Endothelial cell of umbilical vein (primary cell): ENCODE measurements around the gene COA7. TPM values are rescaled to one million over a fixed set of nuclear protein-coding genes. Genes with fewer than 3 reads are reported as not detected.

Experiments used
- BruUV-seq: library from RNA; stranded (reverse); fragments of 400-500 nt; replicated peaks from 2 replicates; lab custom pipeline; 2021; lab: Mats Ljungman, UMichigan
- CTCF ChIA-PET: fragments of 300-600, 350-600 bp; sonication (Branson Sonifier 250); formaldehyde crosslinking; loops from one replicate; lab custom pipeline; 2021; ENCODE audit warnings: antibody characterized with exemption, inconsistent platforms; lab: Charles Lee
- POLR2A ChIA-PET: fragments of 300-600, 350-600 bp; sonication (Branson Sonifier 250); formaldehyde crosslinking; loops from one replicate; lab custom pipeline; 2021; ENCODE audit warnings: antibody characterized with exemption, inconsistent platforms; lab: Charles Lee
- DNase-seq: peaks from one replicate; pipeline ENCODE4 v3.0.0-alpha.2; 2011; ENCODE audit warnings: low read depth, low spot score
- FAIRE-seq: peaks from 2 replicates; lab custom pipeline; 2011; peaks lifted over from hg19 to GRCh38; lab: Jason Lieb, UNC
- H2AFZ ChIP-seq: 2 replicates; pipeline ENCODE4 v1.6.0; 2012; ENCODE audit warnings: low read depth, low read length, control low read depth, inconsistent platforms
- H3K27ac ChIP-seq: 2 replicates; pipeline ENCODE4 v1.5.1; 2011; ENCODE audit warnings: low read depth, mild to moderate bottlenecking, control low read depth, low read length, moderate library complexity; ENCODE audit not compliant: insufficient read depth
- H3K27me3 ChIP-seq, 2 experiments: 2 replicates each; pipeline versions ENCODE4 v1.6.0 to v1.6.1; 2011; ENCODE audit warnings: low read length in 2 of 2, mixed read lengths in 1 of 2; ENCODE audit not compliant: control insufficient read depth in 2 of 2, insufficient read depth in 2 of 2
- H3K36me3 ChIP-seq, 2 experiments: 2 replicates in 1 of 2; 3 replicates in 1 of 2; pipeline ENCODE4 v1.5.1; 2011; ENCODE audit warnings: low read length in 2 of 2, mild to moderate bottlenecking in 1 of 2, moderate library complexity in 1 of 2; ENCODE audit not compliant: control insufficient read depth in 2 of 2, insufficient read depth in 2 of 2; ENCODE audit errors: extremely low read depth in 1 of 2
- H3K4me1 ChIP-seq: 3 replicates; pipeline ENCODE4 v1.5.1; 2011; ENCODE audit warnings: mild to moderate bottlenecking, low read length; ENCODE audit not compliant: control insufficient read depth, insufficient read depth; ENCODE audit errors: extremely low read depth
- H3K4me2 ChIP-seq: 2 replicates; pipeline ENCODE4 v1.6.1; 2011; ENCODE audit warnings: low read length, control low read depth, mixed read lengths; ENCODE audit not compliant: insufficient read depth
- H3K4me3 ChIP-seq, 3 experiments: fragments of 200-600 bp in 1 of 3; sonication (generic), shearing (Covaris generic) in 1 of 3; replicated peaks in 1 of 3; 2 replicates each; pipeline ENCODE4 v1.5.1; 2011 to 2016; ENCODE audit warnings: control low read depth in 3 of 3, low read length in 3 of 3, mild to moderate bottlenecking in 2 of 3, inconsistent platforms in 1 of 3, low read depth in 1 of 3, moderate library complexity in 1 of 3; ENCODE audit not compliant: insufficient read depth in 1 of 3
- H3K79me2 ChIP-seq: 2 replicates; pipeline ENCODE4 v1.6.0; 2012; ENCODE audit warnings: low read length, inconsistent platforms; ENCODE audit not compliant: control insufficient read depth, insufficient read depth
- H3K9ac ChIP-seq: replicated peaks from 2 replicates; pipeline ENCODE3; 2011; ENCODE audit warnings: low read length, control low read depth; ENCODE audit not compliant: insufficient read depth; ENCODE audit errors: extremely low read depth
- H3K9me1 ChIP-seq: replicated peaks from 3 replicates; pipeline ENCODE4 v1.6.0; 2011; ENCODE audit warnings: mild to moderate bottlenecking, low read length; ENCODE audit not compliant: control insufficient read depth, insufficient read depth; ENCODE audit errors: extremely low read depth
- H3K9me3 ChIP-seq: replicated peaks from 2 replicates; pipeline ENCODE4 v1.5.1; 2012; ENCODE audit warnings: low read length, inconsistent platforms; ENCODE audit not compliant: control insufficient read depth, insufficient read depth
- H4K20me1 ChIP-seq: replicated peaks from 2 replicates; pipeline ENCODE3; 2011; ENCODE audit warnings: mild to moderate bottlenecking, low read length; ENCODE audit not compliant: control insufficient read depth, insufficient read depth; ENCODE audit errors: extremely low read depth
- CTCF ChIP-seq, 2 donors: IDR thresholded peaks; 1 replicate in 1 of 2; 2 replicates in 1 of 2; pipeline ENCODE4 v1.5.1; 2011; ENCODE audit warnings: low read length in 2 of 2, mild to moderate bottlenecking in 2 of 2, moderate library complexity in 2 of 2, control low read depth in 1 of 2, inconsistent platforms in 1 of 2, low read depth in 1 of 2; ENCODE audit not compliant: insufficient read depth in 1 of 2; ENCODE audit errors: extremely low read depth in 1 of 2
- EZH2 ChIP-seq: IDR thresholded peaks from 2 replicates; pipeline ENCODE4 v1.6.1; 2012; ENCODE audit warnings: borderline replicate concordance, low read depth, mild to moderate bottlenecking, moderate library complexity, low read length, inconsistent platforms; ENCODE audit not compliant: severe bottlenecking
- FOS ChIP-seq: IDR thresholded peaks from 2 replicates; pipeline ENCODE4 v1.6.1; 2011; ENCODE audit warnings: mild to moderate bottlenecking, low read length, moderate library complexity, borderline replicate concordance; ENCODE audit not compliant: insufficient read depth
- GATA2 ChIP-seq: IDR thresholded peaks from 2 replicates; pipeline ENCODE4 v1.7.0; 2011; ENCODE audit warnings: low read depth, mild to moderate bottlenecking, moderate library complexity, mixed read lengths, low read length; ENCODE audit not compliant: insufficient read length, insufficient read depth
- JUN ChIP-seq: IDR thresholded peaks from 2 replicates; pipeline ENCODE4 v1.6.1; 2011; ENCODE audit warnings: borderline replicate concordance, low read depth; ENCODE audit not compliant: insufficient read length, insufficient read depth
- MAX ChIP-seq: IDR thresholded peaks from 2 replicates; pipeline ENCODE4 v1.6.1; 2011; ENCODE audit not compliant: insufficient read depth, insufficient read length
- MYC ChIP-seq: IDR thresholded peaks from one replicate; pipeline ENCODE4 v1.6.1; 2011; ENCODE audit warnings: mild to moderate bottlenecking, low read depth, low read length
- POLR2A ChIP-seq: IDR thresholded peaks from 2 replicates; pipeline ENCODE4 v1.6.1; 2012; ENCODE audit warnings: low read depth, mild to moderate bottlenecking, control low read depth, low read length
- POLR2AphosphoS5 ChIP-seq: IDR thresholded peaks from 2 replicates; pipeline ENCODE4 v1.6.1; 2012; ENCODE audit warnings: low read depth, mild to moderate bottlenecking, control low read depth, low read length, moderate library complexity; ENCODE audit not compliant: insufficient read depth
- dilution Hi-C: fragments of 300-500 bp; cut with MboI; formaldehyde crosslinking; loops from one replicate; pipeline ENCODE4 v1.15.0; 2019; ENCODE audit warnings: low sequenced_read_pairs; ENCODE audit not compliant: extremely low pct_ligation_motif_present
- intact Hi-C: fragments of 100-400 bp; cut with micrococcal nuclease; formaldehyde crosslinking; loops from one replicate; pipeline ENCODE4 v1.10.0; 2022
- polyA plus RNA-seq, 4 experiments: library from polyadenylated mRNA; depleted of rRNA in 3 of 4; stranded (reverse) in 3 of 4; unstranded in 1 of 4; fragments of >200 nt; gene quantifications; 2 replicates each; pipeline versions ENCODE4 v1.2.1 to v1.2.3, GENCODE V29; 2011 to 2012; ENCODE audit warnings: missing spikeins in 1 of 4
- total RNA-seq: library from RNA; stranded (reverse); gene quantifications from 2 replicates; pipeline ENCODE4 v1.2.3, GENCODE V29; 2021

COA7 gene
- total and polyA plus RNA-seq, 2 donors (not counting 3 experiments of a cell fraction or from before 2014, with no cell fraction given): 11.7 to 28.6 TPM

- Histone ChIP-seq H3K4me3 (no peak overlapping the region), H4K20me1 (no peaks in the 10 kb centered on the region), H3K4me1 (no peaks in the 10 kb centered on the region), H3K4me2 (no peak overlapping the region), H3K9ac (no peak overlapping the region), H3K27ac (no peak overlapping the region), H3K79me2 (no peaks in the 10 kb centered on the region), H2AFZ (no peak overlapping the region), H3K9me1 (no peaks in the 10 kb centered on the region), H3K9me3 (no peaks in the 10 kb centered on the region), H3K36me3 (no peaks in the 10 kb centered on the region), H3K27me3 (peaks cover 0 to 1% of the 10 kb centered on the region in 2 experiments)
- intact Hi-C loops (no loop called here), dilution Hi-C loops (no loop called here)
- BruUV-seq: no TSS peak
- DNase-seq (no peak), FAIRE-seq (no peak)
- CTCF ChIA-PET: interaction anchor here (1.7 kb wide), 1 partner anchor 11 kb away, joined by 4 read pairs; no protein-coding TSS in a partner anchor
- no peak for TF ChIP-seq EZH2
- TF ChIP-seq FOS: no peak
- no peak for TF ChIP-seq POLR2A
- no peak for TF ChIP-seq CTCF (IDR thresholded peaks at IDR 0.05; ENCODE audit: extremely low read depth in 1 of 2, insufficient read depth in 1 of 2, low read depth in 1 of 2, low read length in 2 of 2)
- no peak for TF ChIP-seq JUN
- no peak for TF ChIP-seq MAX
- no peak for TF ChIP-seq GATA2
- no peak for TF ChIP-seq MYC
- TF ChIP-seq POLR2AphosphoS5: no peak
- POLR2A ChIA-PET: no interaction called here
Observed at GRCh38 chr1:52653207-52653849, 44.8 kb downstream of the COA7 start.
